GM19468 (cell line): ENCODE results near the gene STIM1.

Source experiments
- ATAC-seq: cut with Tn5 transposase; IDR thresholded peaks from one replicate; pipeline ENCODE4 v1.9.1; 2021; ENCODE audit warnings: mild to moderate bottlenecking, moderate library complexity, moderate number of reproducible peaks; ENCODE audit not compliant: unreplicated experiment; ENCODE audit errors: extremely low read depth

The STIM1 gene

DNA sequence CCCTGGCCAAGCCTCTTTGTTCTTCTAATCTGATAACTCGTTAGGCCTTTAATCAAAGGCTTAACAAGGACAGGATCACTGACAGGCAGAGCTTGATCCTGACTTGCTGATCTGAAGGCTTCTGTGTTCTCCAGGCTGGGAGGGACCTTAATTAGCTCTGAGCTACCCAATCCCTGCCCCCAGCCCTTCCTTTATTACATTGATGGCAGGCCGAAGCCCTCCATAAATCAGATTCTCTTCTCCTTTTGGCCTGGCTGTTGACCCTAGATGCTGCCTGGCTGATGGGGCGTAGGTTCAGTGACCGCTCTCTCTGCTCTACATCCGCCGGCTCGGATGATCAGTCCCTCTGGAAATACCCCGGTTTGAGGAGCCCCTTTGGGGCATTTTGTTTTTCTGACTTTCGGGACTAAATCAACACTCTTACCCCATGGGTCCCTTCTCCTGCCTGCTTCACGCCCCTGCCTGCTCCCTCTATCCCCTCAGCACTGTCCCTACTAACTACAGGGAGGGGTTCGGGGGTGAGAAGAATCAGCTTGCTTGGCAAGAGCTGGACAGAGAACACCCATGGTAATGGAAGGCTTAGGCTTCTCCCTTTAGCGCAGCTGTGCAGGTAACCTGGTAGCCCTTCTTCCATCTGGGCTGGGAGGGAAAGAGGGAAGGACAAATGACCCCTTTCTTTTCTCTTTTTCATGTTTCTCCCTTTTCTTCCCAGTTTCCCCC lies 229.1 kb downstream of the STIM1 start:
- no peak for ATAC-seq

- no peak for ATAC-seq
These were observed 230.1 kb downstream of the STIM1 start for GRCh38 chr11:4085575-4085974.

- no peak for ATAC-seq
These were observed 231.3 kb downstream of the STIM1 start for GRCh38 chr11:4086575-4087353.

DNA sequence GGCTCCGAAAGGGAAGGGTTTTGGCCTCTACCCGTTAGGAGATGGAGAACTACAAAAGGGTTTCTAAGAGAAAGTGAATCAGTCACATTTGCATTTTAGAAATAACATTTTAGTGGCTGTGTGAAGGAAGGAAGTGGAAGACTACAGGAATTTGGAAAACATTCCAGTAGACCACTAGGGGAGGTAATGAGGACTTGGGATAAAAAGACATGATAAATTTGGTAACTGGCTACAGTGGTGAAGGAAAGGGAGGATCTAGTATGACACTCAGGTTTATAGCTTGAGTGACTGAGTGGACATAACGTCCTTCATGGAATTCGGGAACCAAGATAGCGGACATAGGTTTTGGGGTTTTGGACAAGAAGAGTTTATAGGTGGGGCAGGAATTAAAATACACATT lies 232.1 kb downstream of the STIM1 start:
- ATAC-seq, result no peak

DNA sequence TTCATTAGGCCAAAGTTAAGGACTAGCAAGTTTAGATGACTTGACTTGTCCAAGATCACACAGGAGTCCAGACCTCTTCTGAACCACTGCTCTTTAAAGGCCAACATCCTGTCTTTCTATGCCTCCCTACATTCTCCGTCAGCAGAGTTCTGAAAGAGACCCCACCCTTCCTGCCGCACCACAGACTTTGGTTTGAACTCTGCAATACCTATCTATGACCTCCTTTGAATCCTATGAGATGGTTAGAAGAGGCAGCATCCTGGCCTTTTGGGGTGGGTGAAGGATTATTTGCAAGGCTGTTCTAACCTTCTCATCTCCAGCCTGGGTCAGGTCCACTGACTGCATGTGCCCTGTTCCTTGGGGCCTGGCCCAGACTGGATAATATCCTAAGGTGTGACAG lies 234.8 kb downstream of the STIM1 start:
- no peak for ATAC-seq

DNA sequence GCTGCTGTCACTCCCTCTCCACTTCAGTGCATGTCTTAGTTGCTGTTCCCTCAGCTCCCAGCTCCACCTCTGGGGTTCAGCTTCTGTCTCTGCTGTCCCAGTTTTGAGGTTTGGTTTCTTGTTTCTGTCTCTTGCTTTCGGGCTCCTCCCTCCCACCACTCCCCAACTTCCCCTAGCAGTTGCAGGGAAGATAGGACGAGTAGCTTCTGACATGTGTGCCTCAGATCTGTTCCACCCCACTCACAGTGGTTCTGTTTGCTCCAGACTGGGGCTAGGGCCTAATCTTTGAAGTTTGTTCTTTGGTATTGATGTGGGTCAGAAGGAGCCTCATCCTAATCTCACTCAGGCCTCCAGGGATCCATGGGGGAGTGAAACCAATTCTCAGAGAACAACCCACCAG lies 236.6 kb downstream of the STIM1 start:
- ATAC-seq, result no peak

- ATAC-seq, result no peak
These were observed 238.3 kb downstream of the STIM1 start for GRCh38 chr11:4093519-4094347.

- ATAC-seq, result peak; percentile 87
These were observed 239.2 kb downstream of the STIM1 start, which contains the start of gene RRM1 for GRCh38 chr11:4094348-4095291. TSS of gene RRM1 (plus strand) at chr11:4094799. CDS start at chr11:4095013, 214 bp downstream.

DNA sequence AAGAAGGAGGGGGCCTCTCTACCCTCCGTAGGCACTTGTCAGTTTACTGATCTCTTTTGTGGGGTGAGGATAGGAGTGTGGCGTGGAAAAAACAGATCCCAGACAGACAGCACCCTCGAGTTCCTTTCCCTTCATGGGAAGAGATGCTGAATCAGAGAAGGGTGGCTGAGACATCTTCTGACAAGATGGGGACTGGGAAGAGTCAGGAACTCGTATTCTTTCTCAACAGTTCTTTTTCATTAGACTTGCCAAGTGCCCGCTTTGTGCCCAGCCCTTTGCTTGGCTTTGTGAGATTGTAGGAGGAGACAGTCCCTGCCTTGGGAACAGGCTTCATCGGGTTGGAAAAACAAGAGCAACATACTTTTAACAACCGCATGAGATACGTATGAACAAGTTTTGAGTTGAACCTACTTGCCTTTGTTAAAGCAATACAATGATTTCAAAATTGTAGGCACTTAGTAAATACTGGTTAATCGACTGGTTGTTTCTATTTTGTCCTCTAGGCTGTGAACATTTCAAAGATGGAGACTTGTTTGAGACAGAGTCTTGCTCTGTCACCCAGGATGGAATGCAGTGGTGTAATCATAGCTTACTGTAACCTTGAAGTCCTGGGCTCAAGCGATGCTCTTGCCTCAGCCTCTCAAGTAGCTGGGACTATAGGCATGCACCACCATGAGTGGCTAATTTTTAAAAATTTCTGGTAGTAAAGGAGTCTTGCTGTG lies 240.2 kb downstream of the STIM1 start:
- no peak for ATAC-seq

GRCh38 chr11:4098026-4098621 lies 242.7 kb downstream of the STIM1 start:
- no peak for ATAC-seq

GRCh38 chr11:4102711-4103110 lies 247.2 kb downstream of the STIM1 start:
- no peak for ATAC-seq

- no peak for ATAC-seq
These were observed 247.8 kb downstream of the STIM1 start for GRCh38 chr11:4103269-4103668.

DNA sequence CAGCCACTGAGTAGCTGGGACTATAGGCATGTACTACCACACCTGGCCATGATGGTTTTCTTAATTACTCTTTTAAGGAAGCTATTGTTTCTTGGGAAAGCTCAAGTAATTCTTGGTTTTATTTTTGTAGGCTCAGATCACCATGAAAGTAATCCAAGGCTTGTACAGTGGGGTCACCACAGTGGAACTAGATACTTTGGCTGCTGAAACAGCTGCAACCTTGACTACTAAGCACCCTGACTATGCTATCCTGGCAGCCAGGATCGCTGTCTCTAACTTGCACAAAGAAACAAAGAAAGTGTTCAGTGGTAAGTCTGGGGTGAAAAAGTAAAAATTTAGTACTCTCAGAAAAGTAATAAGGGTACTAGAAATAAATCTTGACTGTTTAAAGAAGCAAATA lies 250.5 kb downstream of the STIM1 start:
- no peak for ATAC-seq

- no peak for ATAC-seq
These were observed 256.4 kb downstream of the STIM1 start for GRCh38 chr11:4111834-4112233.

DNA sequence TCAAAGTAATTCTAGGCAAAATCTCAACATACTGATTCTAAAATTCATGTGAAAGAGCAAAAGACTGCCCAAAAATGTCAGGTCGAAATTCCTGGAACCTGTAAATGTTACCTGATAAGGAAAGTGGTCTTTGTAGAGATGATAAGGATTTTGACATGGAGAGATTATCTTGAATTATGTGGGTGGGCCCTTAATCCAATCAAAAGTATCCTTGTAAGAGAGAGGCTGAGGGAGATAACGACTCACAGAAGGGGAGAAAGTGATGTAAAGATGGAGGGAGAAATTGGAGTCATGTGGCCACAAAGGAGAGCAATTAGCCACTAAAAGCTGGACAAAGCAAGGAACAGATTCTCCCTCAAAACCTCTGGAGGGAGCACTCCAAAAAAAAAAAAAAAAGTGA lies 259.7 kb downstream of the STIM1 start:
- ATAC-seq, result no peak

- ATAC-seq, result no peak
These were observed 262.6 kb downstream of the STIM1 start for GRCh38 chr11:4118107-4118506.

DNA sequence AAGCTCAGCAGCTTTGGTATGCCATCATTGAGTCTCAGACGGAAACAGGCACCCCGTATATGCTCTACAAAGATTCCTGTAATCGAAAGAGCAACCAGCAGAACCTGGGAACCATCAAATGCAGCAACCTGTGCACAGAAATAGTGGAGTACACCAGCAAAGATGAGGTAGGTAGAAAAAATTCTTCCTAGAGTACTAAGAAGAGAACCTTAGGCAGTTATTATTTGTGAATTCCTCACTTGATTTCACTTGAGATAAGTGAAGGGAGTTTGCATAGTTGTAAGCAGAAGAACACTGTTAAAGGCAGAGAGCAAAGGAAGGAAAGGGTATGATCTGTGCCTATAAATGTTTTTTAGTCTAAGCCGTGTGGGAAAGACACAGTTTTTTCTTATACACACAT lies 267.8 kb downstream of the STIM1 start:
- ATAC-seq, result no peak

DNA sequence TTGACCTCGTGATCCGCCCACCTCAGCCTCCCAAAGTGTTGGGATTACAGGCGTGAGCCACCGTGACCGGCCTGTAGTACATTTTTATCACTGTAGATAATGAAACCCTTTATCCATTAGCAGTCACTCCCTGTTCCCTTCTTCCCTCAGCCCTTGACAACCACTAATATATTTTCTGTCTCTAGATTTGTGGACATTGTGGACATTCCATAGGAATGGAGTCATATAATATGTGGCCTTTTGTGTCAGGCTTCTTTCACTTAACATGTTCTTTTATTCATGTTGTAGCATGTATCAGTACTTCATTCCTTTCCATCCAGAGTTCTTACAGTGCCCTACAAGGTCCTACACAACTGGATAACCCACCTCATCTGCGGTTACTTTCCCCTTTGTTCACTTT lies 269.7 kb downstream of the STIM1 start:
- no peak for ATAC-seq

DNA sequence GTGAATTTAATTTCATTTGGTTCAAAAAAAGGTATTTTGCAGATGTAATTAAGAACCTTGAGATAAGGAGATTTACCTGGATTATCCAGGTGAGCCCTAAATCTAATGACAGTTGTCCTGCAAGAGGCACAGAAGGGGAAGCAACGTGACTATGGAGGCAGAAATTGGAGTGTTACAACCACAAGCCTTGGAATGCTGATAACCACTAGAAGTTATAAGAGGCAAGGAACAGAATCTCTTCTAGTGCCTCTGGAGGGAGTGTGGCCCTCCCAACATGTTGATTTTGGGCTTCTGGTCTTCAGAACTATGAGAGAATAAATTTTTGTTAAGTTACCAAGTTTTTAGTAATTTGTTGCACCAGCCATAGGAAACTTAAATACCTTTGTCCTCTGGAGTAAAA lies 271.9 kb downstream of the STIM1 start:
- ATAC-seq, result no peak
